Stimulated activated CD8-positive, alpha-beta memory T cell treated with anti-CD3 and anti-CD28 coated beads, Interleukin-2, amount 100 ng/mL, for 48 hours (primary cell): ENCODE measurements around the gene EEFSEC.

Source experiments
- DNase-seq, 2 donors: peaks; one replicate each; pipeline ENCODE4 v3.0.0-alpha.2; 2020; ENCODE audit warnings: low read depth in 2 of 2

Gene EEFSEC

DNA sequence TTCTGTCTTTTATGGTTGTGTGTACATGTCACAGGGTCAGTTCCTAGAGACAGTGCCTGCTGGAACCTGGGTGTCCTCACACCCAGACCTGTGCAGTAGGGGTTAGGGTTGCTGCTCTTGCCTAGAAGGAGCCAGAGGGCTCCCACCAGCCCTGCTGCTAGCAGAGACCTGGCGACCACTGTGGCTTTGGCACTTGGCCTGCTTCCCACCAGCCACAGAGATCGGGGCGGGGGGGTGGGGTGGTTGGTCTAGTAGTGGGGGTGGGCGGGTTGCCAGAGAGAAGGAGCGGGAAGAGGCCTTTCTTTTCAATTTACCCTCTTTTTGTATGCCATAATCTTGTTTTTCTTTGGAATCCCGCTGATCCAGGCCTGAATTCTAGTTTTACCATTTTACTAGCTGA, 29.4 kb downstream of the EEFSEC start:
- no peak for DNase-seq

DNA sequence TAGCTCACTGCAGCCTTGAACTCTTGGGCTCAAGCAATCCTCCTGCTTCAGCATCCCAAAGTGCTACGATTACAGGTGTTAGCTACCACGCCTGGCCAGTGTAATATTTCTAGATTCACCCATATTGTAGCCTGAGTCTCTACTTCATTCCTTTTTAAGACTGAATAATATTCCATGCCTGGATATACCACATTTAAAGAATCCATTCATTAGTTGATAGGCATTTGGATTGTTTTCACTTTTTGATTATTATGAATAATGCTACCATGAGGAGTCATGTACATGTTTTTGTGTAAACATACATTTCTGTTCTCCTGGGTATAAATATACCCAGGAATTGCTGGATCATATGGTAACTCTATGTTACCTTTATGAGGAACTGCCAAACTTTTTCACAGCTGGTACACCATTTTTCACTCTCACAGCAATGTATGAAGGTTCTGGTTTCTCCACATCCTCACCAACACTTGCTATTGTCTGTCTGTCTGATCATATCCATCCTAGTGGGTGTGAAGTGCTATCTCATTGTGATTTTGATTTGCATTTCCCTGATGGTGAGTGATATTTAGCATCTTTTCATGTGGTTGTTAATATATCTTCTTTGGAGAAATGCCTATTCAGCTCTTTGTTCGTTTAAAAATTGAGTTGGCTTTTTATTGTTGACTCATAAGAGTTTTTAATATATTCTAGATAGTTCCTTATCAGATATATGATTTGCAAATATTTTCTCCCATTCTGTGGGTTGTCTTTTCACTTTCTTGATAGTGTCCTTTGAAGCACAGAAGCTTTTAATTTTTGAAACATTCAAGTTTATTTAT, 32.6 kb downstream of the EEFSEC start:
- DNase-seq: no peak

DNA sequence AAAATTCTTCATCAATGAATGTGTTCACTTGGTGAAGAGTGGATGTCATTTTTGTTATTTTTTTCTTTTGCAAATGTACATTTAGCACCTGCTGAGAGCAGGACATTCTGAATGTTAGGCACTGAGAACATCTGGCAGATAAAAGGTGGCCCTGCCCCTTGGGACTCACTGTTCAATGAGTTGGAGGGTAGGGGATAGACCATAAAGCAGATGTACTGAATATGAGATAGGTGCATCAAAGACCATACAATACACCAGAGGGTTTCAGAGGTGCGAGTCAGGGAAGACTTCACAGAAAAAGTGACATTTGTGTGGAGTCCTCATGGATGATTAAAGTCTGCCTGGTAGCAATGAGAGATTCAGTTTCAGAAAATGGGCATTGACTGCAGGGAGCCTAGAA, 34.2 kb downstream of the EEFSEC start:
- DNase-seq: no peak

DNA sequence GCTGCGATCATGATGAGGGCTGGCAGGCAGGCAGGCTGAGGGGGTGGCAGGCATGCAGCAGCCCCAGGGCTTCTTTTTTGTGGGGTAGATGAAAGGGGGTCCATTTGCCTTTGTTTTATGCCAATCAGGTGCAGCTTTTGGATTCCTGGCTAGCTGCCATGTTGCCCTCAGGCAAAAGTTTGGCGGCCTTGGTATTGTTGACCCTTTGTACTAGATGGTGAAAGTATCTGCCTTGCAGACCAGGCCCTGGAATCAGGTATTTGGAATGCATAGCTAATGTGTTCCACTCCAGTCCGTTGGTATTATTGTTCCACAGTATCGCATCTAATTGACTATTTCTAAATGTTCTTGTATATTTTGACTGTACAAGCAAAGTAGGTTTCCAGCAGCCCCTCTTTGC, 35.0 kb downstream of the EEFSEC start:
- DNase-seq: no peak

DNA sequence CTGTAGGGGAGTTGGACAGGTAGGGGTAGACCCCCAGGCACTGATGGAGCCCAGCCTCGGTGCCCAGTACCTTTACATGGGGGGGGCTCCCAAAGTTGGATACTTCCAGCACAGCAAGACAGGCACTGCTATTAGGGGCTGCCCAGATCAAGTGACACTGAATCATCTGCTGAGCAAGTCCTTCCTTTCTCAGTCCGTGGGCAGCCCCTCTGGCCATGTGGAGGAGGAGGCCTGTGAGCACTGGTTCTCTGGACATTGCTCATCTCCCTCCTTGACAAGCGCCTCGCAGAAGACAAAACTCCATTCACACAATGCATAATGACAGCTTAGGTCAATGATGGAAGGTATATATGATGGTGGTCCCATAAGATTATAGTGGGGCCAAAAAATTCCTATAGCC, 35.7 kb downstream of the EEFSEC start:
- DNase-seq: no peak

DNA sequence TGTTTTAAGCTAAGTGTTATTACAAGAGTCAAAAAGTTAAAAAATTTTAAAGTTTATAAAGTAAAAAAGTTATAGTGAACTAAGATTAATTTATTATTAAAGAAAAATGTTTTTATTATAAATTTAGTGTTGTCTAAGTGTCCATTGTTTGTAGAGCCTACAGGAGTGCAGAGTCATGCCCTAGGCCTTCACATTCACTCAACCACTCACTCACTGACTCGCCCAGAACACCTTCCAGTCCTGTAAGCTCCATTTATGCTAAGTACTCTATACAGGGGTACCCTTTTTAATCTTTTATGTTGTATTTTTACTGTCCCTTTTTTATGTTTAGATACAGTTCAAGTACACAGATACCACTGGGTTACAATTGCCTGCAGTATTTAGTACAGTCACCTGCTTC, 37.2 kb downstream of the EEFSEC start:
- no peak for DNase-seq

DNA sequence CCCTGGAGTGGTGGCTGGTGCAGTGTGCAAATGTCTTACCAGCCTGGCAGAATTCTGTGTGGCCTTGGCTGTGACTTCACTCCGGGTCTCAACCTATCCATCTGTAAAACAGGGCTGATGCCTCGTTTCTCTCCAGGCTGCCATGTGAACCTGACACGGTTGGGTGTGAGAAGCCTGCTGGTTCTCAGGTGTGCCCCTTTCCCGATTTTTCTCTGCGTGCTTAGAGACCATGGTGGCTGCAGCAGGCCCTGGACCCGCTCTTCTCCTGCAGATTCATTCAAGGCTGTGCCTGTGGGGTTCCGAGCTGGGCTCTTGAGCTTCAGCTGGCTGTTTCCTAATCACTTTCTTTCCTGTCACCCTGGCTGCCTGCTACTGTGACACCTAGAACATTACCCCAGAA, 38.9 kb downstream of the EEFSEC start:
- DNase-seq: no peak

DNA sequence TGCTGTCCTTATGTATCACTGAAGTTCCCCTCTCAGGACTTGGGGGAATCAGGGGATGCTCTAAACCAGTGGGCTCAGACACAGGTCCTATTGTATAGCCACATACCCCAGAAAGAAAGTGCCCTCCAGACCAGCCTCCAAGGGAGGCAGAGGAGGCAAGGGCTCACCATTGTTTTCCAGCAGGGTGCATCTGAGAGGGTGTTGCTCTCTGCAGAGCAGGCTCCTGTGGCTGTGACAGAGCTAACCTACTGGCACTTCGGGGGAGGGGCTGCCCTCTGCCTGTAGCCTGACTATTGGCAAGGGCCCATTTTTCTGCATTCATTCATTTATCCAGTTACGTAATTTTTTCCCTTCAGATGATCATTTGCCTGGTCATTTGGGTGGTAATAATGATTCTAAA, 39.9 kb downstream of the EEFSEC start:
- no peak for DNase-seq

DNA sequence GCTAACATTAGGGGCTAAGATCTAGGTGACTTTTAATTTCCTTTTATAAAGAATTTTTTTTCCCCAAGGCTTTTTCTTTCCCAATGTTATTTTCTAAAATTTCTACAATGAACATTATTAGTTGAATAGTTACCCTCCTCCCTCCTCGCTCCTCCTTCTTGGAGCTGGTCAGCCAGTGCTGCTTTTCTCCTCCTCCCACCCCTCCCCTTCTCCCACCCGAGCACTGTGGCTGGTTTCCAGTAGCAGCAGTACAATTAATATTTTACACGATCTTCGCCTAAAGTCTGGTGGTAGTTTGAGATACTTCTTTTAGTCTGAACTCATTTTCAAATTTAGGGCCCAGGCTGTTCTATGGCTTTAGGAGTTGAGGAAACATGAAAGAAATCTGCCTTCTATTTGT, 41.6 kb downstream of the EEFSEC start:
- DNase-seq: no peak

DNA sequence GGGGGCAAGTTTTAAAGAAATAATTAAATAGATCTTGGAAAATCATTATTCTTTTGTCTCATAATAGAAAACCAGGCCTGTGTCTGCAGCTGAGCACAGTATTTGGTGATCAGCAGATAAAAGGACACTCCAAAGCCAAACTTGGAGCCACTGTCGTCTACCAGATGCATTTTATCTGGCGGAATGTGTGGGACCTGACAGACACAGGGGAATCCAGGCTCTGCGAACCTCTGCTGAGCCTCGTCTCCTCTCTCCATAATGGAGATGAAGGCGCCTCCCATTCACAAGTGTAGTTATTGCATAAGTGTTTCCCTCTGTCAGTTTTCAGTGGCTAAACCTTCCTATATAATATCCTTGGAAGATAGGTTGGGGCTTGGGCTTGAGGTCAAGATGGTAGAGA, 42.1 kb downstream of the EEFSEC start:
- DNase-seq: no peak

DNA sequence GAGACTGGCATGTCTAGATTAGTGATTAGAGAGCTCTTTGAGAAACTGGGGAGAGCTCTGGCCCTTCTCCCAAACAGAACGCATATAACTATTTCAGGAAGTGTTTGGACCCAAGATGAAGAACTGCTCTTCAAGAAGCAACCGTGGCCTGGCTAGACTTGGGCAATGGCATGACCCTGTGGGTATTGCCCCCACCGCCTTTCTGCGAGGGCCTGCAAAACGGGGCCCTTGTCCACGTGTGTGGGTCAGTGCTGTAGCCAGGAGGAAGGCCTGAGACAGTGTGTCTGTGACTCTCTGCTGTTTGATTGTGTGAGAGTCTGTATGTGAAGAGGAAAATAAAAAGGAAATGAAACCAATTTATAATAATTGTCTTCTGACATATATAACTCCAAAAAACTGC, 42.5 kb downstream of the EEFSEC start:
- no peak for DNase-seq

DNA sequence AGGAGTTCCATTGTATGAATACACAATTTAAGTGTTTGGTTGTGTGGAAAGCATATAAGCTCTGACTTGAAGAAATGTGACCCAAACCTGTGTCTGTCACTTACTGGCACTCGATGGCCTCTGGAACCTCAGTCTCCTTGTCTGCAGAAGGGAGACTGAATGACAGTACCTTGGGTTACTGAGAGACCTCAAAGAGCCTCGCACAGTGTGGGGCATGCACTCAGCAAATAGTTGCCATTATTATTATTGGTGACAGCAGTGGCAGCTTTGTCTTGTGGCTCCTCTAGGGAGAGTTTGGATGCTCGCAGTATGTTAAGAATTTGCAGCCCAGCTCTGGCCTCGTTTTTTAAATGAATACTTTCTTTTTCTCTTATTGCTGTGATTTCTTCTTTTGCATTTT, 43.4 kb downstream of the EEFSEC start:
- no peak for DNase-seq

DNA sequence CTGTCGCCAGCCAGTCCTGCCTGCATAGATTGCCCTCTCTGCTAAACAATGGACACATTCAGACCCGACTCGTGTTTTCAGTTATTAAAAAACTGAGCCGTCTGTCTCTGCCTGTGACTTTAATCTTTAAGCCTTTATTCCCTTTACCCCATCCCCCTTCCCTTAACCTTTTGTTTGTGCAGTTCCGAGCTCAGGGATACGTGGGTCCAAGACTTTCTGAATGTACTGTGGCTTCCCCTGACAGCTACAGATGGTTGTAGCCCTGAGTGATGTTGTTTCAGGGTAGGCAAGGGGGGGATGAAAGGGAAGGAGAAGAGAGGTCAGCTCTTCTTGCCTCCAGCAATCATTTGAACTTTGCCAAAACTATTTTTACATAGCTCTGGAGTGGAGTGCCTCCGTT, 44.6 kb downstream of the EEFSEC start:
- no peak for DNase-seq

DNA sequence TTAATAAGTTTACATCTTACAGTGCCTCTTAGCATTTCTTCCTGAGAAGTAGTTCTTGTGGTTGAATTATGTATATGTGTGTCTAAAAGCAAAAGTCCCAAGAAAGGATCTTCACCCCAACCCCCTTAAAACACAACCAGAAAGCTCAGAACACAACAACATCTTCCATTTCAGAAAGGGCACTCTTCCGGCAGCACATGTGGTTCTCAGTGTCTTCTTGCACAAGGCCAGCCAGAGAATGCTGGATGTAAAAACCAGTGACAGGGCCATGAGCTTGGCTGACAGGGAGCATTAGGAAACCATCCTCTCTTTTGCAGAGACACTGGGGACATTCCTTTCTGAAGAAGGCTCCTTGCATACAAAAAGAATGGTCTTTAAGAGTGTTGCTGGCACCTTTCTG, 45.0 kb downstream of the EEFSEC start:
- no peak for DNase-seq

DNA sequence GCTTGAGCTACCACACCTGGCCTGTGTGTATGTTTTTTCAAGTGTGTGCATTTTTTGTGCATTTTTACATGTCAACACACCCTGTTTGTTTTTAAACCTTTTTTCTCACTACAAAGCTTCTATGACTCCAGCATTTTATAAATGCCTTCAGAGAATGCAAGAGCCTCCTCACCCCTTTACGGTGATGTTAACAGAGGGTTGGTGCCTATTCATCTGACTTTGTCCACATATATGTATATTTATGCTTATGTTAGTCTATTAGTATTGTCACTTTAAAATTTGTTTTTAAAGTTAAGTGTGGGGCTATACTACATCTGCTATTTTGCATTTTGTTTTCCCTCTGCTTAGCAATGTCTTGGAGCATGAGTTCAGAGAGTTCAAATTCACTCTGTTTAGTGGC, 45.8 kb downstream of the EEFSEC start:
- DNase-seq: no peak

DNA sequence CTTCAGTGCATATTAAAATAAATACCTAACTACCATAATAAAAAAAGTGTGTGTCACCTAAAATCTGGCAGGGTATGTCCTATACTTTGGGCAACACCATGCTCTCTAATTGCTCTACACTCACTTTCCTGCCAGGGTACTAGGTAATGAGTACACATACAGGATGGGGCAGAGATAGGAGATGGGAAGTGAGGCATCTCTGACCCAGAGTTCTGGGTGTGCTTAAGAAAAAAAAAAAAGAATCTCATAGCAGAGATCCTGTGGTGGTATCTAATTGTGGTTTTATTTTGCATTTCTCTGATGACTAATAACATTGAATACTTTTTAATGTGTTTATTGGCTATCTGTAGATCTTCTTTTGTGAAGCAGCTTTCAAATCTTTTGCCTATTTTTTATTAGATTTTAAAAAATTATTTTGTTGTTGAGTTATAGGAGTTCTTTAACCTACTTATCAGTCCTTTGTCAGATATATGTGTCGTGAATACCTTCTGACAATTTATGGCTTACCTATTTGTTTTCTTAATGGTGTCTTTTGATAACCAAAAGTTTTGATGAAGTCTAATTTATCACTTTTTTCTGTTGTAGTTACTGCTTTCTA, 48.0 kb downstream of the EEFSEC start:
- DNase-seq: no peak

DNA sequence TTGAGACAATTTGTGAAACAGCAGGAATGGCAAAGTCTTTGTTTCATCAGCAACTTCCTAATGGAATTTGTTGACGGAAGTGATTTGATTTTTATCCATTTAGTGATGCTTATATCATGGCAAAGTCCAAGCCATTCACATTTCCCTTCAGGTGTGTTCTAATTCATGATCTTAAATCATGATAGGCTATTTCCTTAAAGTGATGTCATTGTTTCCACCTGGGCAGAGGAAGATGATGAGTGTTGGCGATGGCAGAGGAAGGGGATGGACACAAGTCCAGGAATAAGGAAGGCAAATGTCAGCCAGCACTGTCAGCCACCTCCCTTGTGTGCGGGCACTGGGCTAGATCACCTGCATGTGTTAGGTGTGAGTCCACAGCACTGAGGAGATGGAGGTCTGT, 49.9 kb downstream of the EEFSEC start:
- no peak for DNase-seq

DNA sequence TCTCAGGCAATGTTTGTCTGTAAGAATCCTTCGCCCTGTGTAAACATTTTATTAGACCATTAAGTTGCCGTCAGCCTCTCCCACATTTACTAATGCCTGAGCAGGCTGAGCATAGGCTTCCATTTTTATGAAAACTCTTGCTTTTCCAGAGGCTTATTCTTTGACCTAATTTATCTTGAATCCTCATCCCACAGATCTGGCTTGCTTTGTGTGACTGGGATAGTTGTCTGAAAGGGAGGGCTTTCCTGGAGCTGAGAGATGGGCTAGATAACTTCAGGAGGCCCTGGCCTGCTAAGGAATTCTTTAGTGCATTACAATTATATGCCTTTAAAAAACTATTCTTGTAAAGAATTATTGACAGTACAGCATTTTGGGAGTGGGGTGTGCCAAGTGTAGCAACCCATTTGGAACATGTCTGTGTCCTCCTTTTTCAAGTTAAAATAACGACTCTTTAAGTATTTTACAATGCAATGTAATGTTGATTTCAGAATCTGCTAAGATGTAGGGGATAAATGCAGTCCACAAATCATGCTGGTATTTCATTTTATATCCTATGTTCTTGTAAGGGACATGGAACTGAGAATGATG, 52.4 kb downstream of the EEFSEC start:
- no peak for DNase-seq

DNA sequence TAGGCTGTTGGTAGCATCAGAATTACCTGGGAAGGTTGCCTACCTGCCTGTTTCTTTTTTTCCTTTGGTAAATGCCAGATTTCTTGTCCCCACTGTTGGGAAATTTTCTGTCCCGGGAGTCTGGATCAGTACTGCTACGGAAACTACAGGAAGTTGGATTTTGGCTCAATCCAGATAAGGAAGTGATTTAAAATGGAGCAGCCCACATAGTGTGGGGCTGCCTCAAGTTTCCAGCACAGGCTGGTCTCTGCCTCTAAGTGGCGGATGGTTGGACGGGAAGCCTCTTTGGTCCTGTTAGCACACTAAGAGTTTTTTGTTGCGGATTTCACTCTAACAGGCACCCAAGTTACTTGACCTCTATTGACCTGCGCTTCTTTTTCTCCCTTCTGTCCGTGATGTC, 54.7 kb downstream of the EEFSEC start:
- no peak for DNase-seq

DNA sequence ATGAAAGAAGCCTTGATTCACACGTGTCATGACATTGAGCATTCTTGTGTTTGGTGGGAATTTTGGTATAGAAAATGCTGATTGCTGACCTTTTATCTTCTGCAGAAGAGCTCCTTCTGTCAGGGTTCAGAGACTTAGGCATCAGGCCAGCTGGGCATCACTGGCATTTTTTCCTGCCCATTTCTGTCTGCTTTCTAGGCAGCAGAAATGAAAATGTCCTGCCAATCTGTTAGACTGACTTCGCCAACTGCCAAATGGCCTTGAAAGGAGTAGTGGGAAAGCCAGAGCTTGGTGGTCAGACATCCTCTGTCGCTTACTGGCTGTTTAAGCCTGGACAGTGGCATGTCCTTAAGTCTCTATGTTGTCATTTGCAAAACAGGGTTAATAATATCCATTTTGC, 57.4 kb downstream of the EEFSEC start:
- DNase-seq: no peak

DNA sequence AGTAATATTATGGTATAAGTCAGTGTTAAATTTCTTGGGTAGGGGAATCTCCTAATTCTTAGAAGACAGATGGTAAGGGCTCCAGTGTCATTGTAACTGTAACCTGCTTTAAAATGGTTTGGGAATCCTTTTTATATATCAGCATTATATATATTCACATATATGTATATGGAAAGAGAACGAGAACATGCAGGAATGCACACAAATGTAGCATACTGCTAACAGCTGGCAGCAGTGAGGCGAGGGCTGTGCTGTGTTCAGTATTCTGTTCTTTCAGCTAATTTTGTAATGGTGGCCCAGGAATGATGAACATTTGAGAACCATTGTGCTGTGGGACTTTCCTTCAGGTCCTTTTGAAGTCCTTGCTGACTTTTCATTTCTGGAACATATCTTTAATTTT, 60.8 kb downstream of the EEFSEC start:
- DNase-seq: no peak

DNA sequence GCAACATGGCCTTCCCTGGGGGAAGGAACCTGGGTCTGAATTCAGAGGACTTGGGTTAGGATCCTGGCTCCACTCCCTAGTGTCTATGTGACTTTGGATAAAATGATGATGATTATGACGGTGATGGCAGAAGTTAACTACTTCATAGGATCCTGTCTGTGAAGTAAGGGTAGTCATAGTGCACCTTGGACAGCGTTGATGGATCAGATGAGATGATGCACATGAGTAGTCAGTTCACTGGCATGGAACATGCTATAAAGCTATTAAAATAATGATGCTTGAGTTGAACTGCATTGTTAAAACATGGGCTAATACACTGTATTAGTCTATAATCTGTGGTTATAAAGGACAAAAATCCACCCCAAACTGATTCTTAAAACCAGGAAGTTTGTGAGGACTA, 62.0 kb downstream of the EEFSEC start:
- no peak for DNase-seq

DNA sequence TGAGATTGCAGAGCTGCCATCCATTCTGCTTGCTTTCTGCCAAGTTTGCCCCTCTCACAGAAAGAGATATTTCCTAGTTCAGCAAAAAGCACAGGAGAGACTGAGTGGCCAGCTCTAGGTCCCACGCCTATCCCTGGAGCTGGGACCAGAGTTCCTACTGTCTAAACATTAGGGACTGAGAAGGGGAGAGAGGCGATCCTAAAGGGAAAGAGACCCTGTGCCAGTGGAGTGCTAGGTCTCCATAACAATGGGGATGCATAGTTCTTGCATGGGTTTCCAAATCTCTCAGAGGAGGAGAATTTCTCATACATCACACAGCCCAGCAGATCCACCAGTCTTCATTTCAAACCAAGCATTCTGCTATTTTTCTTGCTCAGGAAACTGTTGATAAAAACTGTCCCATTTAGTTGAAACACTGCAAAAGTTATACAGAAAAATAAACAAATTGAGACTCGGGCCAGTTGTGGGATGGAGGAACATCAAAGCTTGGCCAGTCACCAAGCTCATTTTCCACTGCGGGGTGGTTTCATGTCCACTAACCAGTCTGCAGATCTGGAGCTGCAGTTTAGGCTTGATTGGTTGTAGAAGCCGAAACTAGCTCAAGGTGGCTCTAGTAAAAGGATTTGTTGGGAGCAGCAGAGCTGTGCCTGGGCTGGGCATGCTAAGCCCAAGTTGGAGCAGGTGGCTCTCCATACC, 62.7 kb downstream of the EEFSEC start:
- no peak for DNase-seq
